Measurements from ENCODE around the gene FAR1. TPM values are rescaled to one million over a fixed set of nuclear protein-coding genes. Genes with fewer than 3 reads are reported as not detected.
"Not testable (repeated sequence)": the region's sequence is repeated elsewhere in the genome, so short reads cannot be mapped to it uniquely, and the experiment has no call there.

Gene FAR1
- total RNA-seq = 58.8 TPM
- long read RNA-seq, full-length matches to known transcripts = 7 of 23 reads
- long read RNA-seq, partial matches to known transcripts = 11 of 23 reads
- long read RNA-seq, other reads (novel, unspliced or antisense) = 5 of 23 reads

GRCh38 chr11:13668102-13668956 is at the start of gene FAR1:
TSS of gene FAR1 (plus strand) at chr11:13668668. CDS start at chr11:13694766, 26,098 bp downstream.
- peak; percentile 99 for DNase-seq (ENCODE audit: low spot score)

- DNase-seq (ENCODE audit: low spot score) = no peak
These were observed 48.4 kb upstream of the FAR1 start for GRCh38 chr11:13620063-13620462.

- DNase-seq (ENCODE audit: low spot score) = not testable (repeated sequence)
These were observed 41.6 kb upstream of the FAR1 start for GRCh38 chr11:13626818-13627217.

- DNase-seq (ENCODE audit: low spot score) = not testable (repeated sequence)
These were observed 39.8 kb upstream of the FAR1 start for GRCh38 chr11:13628634-13629033.

GRCh38 chr11:13629779-13630178 is 38.7 kb upstream of the FAR1 start:
- no peak for DNase-seq (ENCODE audit: low spot score)

- no peak for DNase-seq (ENCODE audit: low spot score)
These were observed 33.2 kb upstream of the FAR1 start for GRCh38 chr11:13635290-13635689.

GRCh38 chr11:13635804-13636203 is 32.7 kb upstream of the FAR1 start:
- DNase-seq (ENCODE audit: low spot score) = no peak

- DNase-seq (ENCODE audit: low spot score) = no peak
These were observed 31.1 kb upstream of the FAR1 start for GRCh38 chr11:13637125-13638069.

- DNase-seq (ENCODE audit: low spot score) = no peak
These were observed 30.0 kb upstream of the FAR1 start for GRCh38 chr11:13638422-13638821.

- no peak for DNase-seq (ENCODE audit: low spot score)
These were observed 23.3 kb upstream of the FAR1 start for GRCh38 chr11:13644997-13645687.

- DNase-seq (ENCODE audit: low spot score) = no peak
These were observed 21.1 kb upstream of the FAR1 start for GRCh38 chr11:13647391-13647790.

GRCh38 chr11:13649619-13650018 is 18.8 kb upstream of the FAR1 start:
- no peak for DNase-seq (ENCODE audit: low spot score)

- DNase-seq (ENCODE audit: low spot score) = not testable (repeated sequence)
These were observed 17.0 kb upstream of the FAR1 start for GRCh38 chr11:13651515-13651914.

- DNase-seq (ENCODE audit: low spot score) = no peak
These were observed 7.3 kb upstream of the FAR1 start for GRCh38 chr11:13661074-13661623.

GRCh38 chr11:13663631-13664071 is 4.8 kb upstream of the FAR1 start:
- no peak for DNase-seq (ENCODE audit: low spot score)

- no peak for DNase-seq (ENCODE audit: low spot score)
These were observed 4.1 kb upstream of the FAR1 start for GRCh38 chr11:13664351-13664750.

- no peak for DNase-seq (ENCODE audit: low spot score)
These were observed 1.8 kb upstream of the FAR1 start for GRCh38 chr11:13666708-13667107.

GRCh38 chr11:13667245-13667644 is 1.2 kb upstream of the FAR1 start:
- no peak for DNase-seq (ENCODE audit: low spot score)

- DNase-seq (ENCODE audit: low spot score) = no peak
These were observed 720 bp upstream of the FAR1 start for GRCh38 chr11:13667795-13668101.

GRCh38 chr11:13668957-13669521 is 571 bp downstream of the FAR1 start:
- peak; percentile 90 for DNase-seq (ENCODE audit: low spot score)

All from mesenteric fat pad (tissue), 1 donor.